Panc1 (cell line): ENCODE results near the gene ACSM2B. TPM values are rescaled to one million over a fixed set of nuclear protein-coding genes. Genes with fewer than 3 reads are reported as not detected.

ENCODE experiments used
- ATAC-seq: fragments of 200-7000 bp; cut with Tn5 transposase; 2 replicates; pipeline ENCODE4 v1.9.1; 2020; ENCODE audit warnings: mild to moderate bottlenecking, moderate library complexity
- BruUV-seq: library from RNA; stranded (reverse); fragments of 400-500 nt; replicated peaks from 2 replicates; lab custom pipeline; 2021; lab: Mats Ljungman, UMichigan
- CTCF ChIA-PET: fragments of 300-600 bp; sonication (Branson Sonifier 250); formaldehyde crosslinking; loops from one replicate; lab custom pipeline; 2022; ENCODE audit warnings: antibody characterized with exemption; lab: Charles Lee
- POLR2A ChIA-PET: fragments of 300-600 bp; sonication (Branson Sonifier 250); formaldehyde crosslinking; loops from one replicate; lab custom pipeline; 2022; ENCODE audit warnings: antibody characterized with exemption; lab: Charles Lee
- DNase-seq: peaks from one replicate; pipeline ENCODE4 v3.0.0-alpha.2; 2010; ENCODE audit warnings: low read depth, low spot score
- H3K27ac ChIP-seq: 2 replicates; pipeline ENCODE4 v1.5.1; 2011; ENCODE audit warnings: mild to moderate bottlenecking, low read length, inconsistent platforms
- H3K27me3 ChIP-seq: fragments of 200-500 bp; sonication (Bioruptor generic); 2 replicates; pipeline ENCODE4 v1.6.0; 2014; ENCODE audit warnings: low read length, inconsistent platforms; ENCODE audit not compliant: control insufficient read depth, insufficient read depth
- H3K36me3 ChIP-seq: fragments of 200-500 bp; sonication (Bioruptor generic); 2 replicates; pipeline ENCODE4 v1.5.1; 2014; ENCODE audit warnings: inconsistent platforms, mild to moderate bottlenecking, low read length, moderate library complexity; ENCODE audit not compliant: control insufficient read depth, insufficient read depth
- H3K4me1 ChIP-seq: 2 replicates; pipeline ENCODE4 v1.5.1; 2011; ENCODE audit warnings: inconsistent platforms, mild to moderate bottlenecking, low read length, moderate library complexity; ENCODE audit not compliant: control insufficient read depth, insufficient read depth
- H3K4me3 ChIP-seq, 2 experiments: 2 replicates each; pipeline ENCODE4 v1.5.1; 2011 to 2012; ENCODE audit warnings: low read depth in 2 of 2, low read length in 2 of 2, mild to moderate bottlenecking in 2 of 2, inconsistent platforms in 1 of 2, moderate library complexity in 1 of 2
- H3K9me3 ChIP-seq: fragments of 200-500 bp; sonication (Bioruptor generic); 2 replicates; pipeline ENCODE4 v1.5.1; 2014; ENCODE audit warnings: low read depth, mild to moderate bottlenecking, inconsistent platforms, low read length, moderate library complexity; ENCODE audit not compliant: control insufficient read depth, insufficient read depth
- CTCF ChIP-seq: fragments of 450-650 bp; IDR thresholded peaks from 2 replicates; pipeline ENCODE4 v1.5.1; 2017; ENCODE audit warnings: mild to moderate bottlenecking
- POLR2AphosphoS5 ChIP-seq: IDR thresholded peaks from 2 replicates; pipeline ENCODE4 v1.6.1; 2012; ENCODE audit warnings: mild to moderate bottlenecking, low read depth, low read length, moderate library complexity
- REST ChIP-seq, 2 experiments: IDR thresholded peaks; 2 replicates each; pipeline ENCODE4 v1.6.1; 2011 to 2012; ENCODE audit warnings: low read depth in 2 of 2, control low read depth in 1 of 2, low read length in 1 of 2, mild to moderate bottlenecking in 1 of 2, moderate library complexity in 1 of 2; ENCODE audit not compliant: insufficient read depth in 1 of 2
- SIN3A ChIP-seq: IDR thresholded peaks from 2 replicates; pipeline ENCODE4 v1.6.1; 2012; ENCODE audit warnings: low read depth, mild to moderate bottlenecking, low read length, moderate library complexity, borderline replicate concordance; ENCODE audit not compliant: insufficient read depth
- TCF7L2 ChIP-seq: IDR thresholded peaks from 2 replicates; pipeline ENCODE4 v1.6.1; 2011; ENCODE audit warnings: mild to moderate bottlenecking, low read depth, low read length, inconsistent platforms
- in situ Hi-C: cut with HindIII; loops from 2 replicates; pipeline ENCODE4 v1.10.0; 2016; ENCODE audit warnings: low sequenced_read_pairs, low pct_unique_long_range_greater_than_20kb
- intact Hi-C: fragments of 100-400 bp; cut with micrococcal nuclease; formaldehyde crosslinking; loops from one replicate; pipeline ENCODE4 v1.10.0; 2022; ENCODE audit not compliant: unreplicated experiment
- total RNA-seq: library from RNA; stranded (reverse); gene quantifications from one replicate; pipeline ENCODE4 v1.2.1, GENCODE V29; 2021; ENCODE audit not compliant: unreplicated experiment

The ACSM2B gene
- total RNA-seq, 1 experiment from 2014 or later: 0.10 TPM

- no peak overlapping the region for H3K27ac ChIP-seq
- BruUV-seq: no TSS peak
- H3K4me1 ChIP-seq: no peaks in the 10 kb centered on the region
- ChIA-PET POLR2A (no interaction called here), CTCF (no interaction called here)
- DNase-seq (no peak), ATAC-seq (no peak)
- in situ Hi-C loops: no loop called here
- no peaks in the 10 kb centered on the region for H3K36me3 ChIP-seq
- intact Hi-C loops: no loop called here
- H3K27me3 ChIP-seq: peaks cover 29% of the 10 kb centered on the region
- H3K9me3 ChIP-seq: no peaks in the 10 kb centered on the region
- no peak for TF ChIP-seq TCF7L2
- no peak for TF ChIP-seq POLR2AphosphoS5
- TF ChIP-seq SIN3A: no peak
- no peak for TF ChIP-seq CTCF
- no peak for TF ChIP-seq REST (IDR thresholded peaks at IDR 0.05; ENCODE audit: insufficient read depth in 1 of 2, low read depth in 2 of 2, low read length in 1 of 2)
- H3K4me3 ChIP-seq: no peak overlapping the region
Measured at GRCh38 chr16:20617271-20617670, 41.1 kb upstream of the ACSM2B start.

- DNase-seq (no peak), ATAC-seq (no peak)
- in situ Hi-C loops (no loop called here), intact Hi-C loops (no loop called here)
- no peaks in the 10 kb centered on the region for H3K36me3 ChIP-seq
- no peak for TF ChIP-seq TCF7L2
- no peak for TF ChIP-seq REST (IDR thresholded peaks at IDR 0.05; ENCODE audit: insufficient read depth in 1 of 2, low read depth in 2 of 2, low read length in 1 of 2)
- TF ChIP-seq POLR2AphosphoS5: no peak
- no peak for TF ChIP-seq SIN3A
- no peak for TF ChIP-seq CTCF
- H3K27me3 ChIP-seq: peaks cover 23% of the 10 kb centered on the region
- H3K27ac ChIP-seq: no peak overlapping the region
- no TSS peak for BruUV-seq
- ChIA-PET CTCF (interaction anchor here (0.5 kb wide), 1 partner anchor 1385 kb away, joined by 6 read pairs; no protein-coding TSS in a partner anchor), POLR2A (no interaction called here)
- no peaks in the 10 kb centered on the region for H3K9me3 ChIP-seq
- no peaks in the 10 kb centered on the region for H3K4me1 ChIP-seq
- H3K4me3 ChIP-seq: no peak overlapping the region
Measured at GRCh38 chr16:20614186-20615141, 38.3 kb upstream of the ACSM2B start.
